GM18498 (cell line): ENCODE results near the gene NLRP12.
"Not testable (repeated sequence)": the region's sequence is repeated elsewhere in the genome, so short reads cannot be mapped to it uniquely, and the experiment has no call there.

ENCODE experiments used
- ATAC-seq: cut with Tn5 transposase; IDR thresholded peaks from one replicate; pipeline ENCODE4 v1.9.1; 2021; ENCODE audit warnings: mild to moderate bottlenecking, moderate library complexity; ENCODE audit not compliant: unreplicated experiment

The NLRP12 gene

GRCh38 chr19:53840241-53840640 is 16.1 kb upstream of the NLRP12 start:
- not testable (repeated sequence) for ATAC-seq

GRCh38 chr19:53838446-53838845 is 14.3 kb upstream of the NLRP12 start:
- ATAC-seq, result not testable (repeated sequence)

GRCh38 chr19:53832861-53833260 is 8.7 kb upstream of the NLRP12 start:
- ATAC-seq, result not testable (repeated sequence)

GRCh38 chr19:53828531-53828930 is 4.4 kb upstream of the NLRP12 start:
- no peak for ATAC-seq

- ATAC-seq, result no peak
Measured at GRCh38 chr19:53826876-53827275, 2.8 kb upstream of the NLRP12 start.

- ATAC-seq, result no peak
Measured at GRCh38 chr19:53823380-53824120, 564 bp downstream of the NLRP12 start.

GRCh38 chr19:53819861-53820260 is 4.3 kb downstream of the NLRP12 start:
- ATAC-seq, result no peak

- ATAC-seq, result no peak
Measured at GRCh38 chr19:53818756-53819155, 5.4 kb downstream of the NLRP12 start.

- no peak for ATAC-seq
Measured at GRCh38 chr19:53813996-53814395, 10.1 kb downstream of the NLRP12 start.

GRCh38 chr19:53812335-53812734 is 11.8 kb downstream of the NLRP12 start:
- ATAC-seq, result no peak

GRCh38 chr19:53810891-53811290 is 13.2 kb downstream of the NLRP12 start:
- ATAC-seq, result no peak

- ATAC-seq, result no peak
Measured at GRCh38 chr19:53810187-53810546, 13.9 kb downstream of the NLRP12 start.

GRCh38 chr19:53809518-53810186 is 14.5 kb downstream of the NLRP12 start:
- ATAC-seq, result no peak

GRCh38 chr19:53808710-53809125 is 15.4 kb downstream of the NLRP12 start:
- ATAC-seq, result no peak

- ATAC-seq, result no peak
Measured at GRCh38 chr19:53801257-53801656, 22.9 kb downstream of the NLRP12 start.

GRCh38 chr19:53795019-53795418 is 29.1 kb downstream of the NLRP12 start:
- no peak for ATAC-seq

GRCh38 chr19:53792721-53793433 is 31.2 kb downstream of the NLRP12 start:
- ATAC-seq, result peak; percentile 73

- ATAC-seq, result no peak
Measured at GRCh38 chr19:53789708-53790678, 34.1 kb downstream of the NLRP12 start.

- no peak for ATAC-seq
Measured at GRCh38 chr19:53787266-53787665, 36.8 kb downstream of the NLRP12 start.

- no peak for ATAC-seq
Measured at GRCh38 chr19:53786744-53787143, 37.4 kb downstream of the NLRP12 start.
